ENCODE results near the gene S100A11. TPM values are rescaled to one million over a fixed set of nuclear protein-coding genes. Genes with fewer than 3 reads are reported as not detected.

S100A11 gene
- total and polyA plus RNA-seq, 9 donors, result 60.2 to 449 (median 154) TPM

GRCh38 chr1:152042030-152042429, 5.2 kb upstream of the S100A11 start:
- intact Hi-C loops (cut with DNase I), result no loop called here
- WGBS, 3 donors, result 33 to 47% (median 33%) methylated on average over 1 of the region's 1 CpG
- no peaks in the 10 kb centered on the region for H3K9me3 ChIP-seq
- no peaks in the 10 kb centered on the region for H3K36me3 ChIP-seq
- no peak for DNase-seq
- TF ChIP-seq EP300 (IDR thresholded peaks at IDR 0.05) (no peak), CTCF (IDR thresholded peaks at IDR 0.05) (no peak), POLR2A (IDR thresholded peaks at IDR 0.05) (no peak)
- H3K4me3 ChIP-seq, result no peak overlapping the region
- H3K27ac ChIP-seq, result no peak overlapping the region
- no peaks in the 10 kb centered on the region for H3K27me3 ChIP-seq
- no peaks in the 10 kb centered on the region for H3K4me1 ChIP-seq (ENCODE audit: insufficient read depth)

GRCh38 chr1:152039886-152040285, 3.1 kb upstream of the S100A11 start:
- peaks cover under 1% of the 10 kb centered on the region for H3K4me1 ChIP-seq (ENCODE audit: insufficient read depth)
- intact Hi-C loops (cut with DNase I), result no loop called here
- H3K27ac ChIP-seq, result no peak overlapping the region
- H3K27me3 ChIP-seq, result no peaks in the 10 kb centered on the region
- H3K36me3 ChIP-seq, result no peaks in the 10 kb centered on the region
- 71 to 81% (median 76%) methylated on average over 1 of the region's 1 CpG for WGBS, 3 donors
- H3K4me3 ChIP-seq, result no peak overlapping the region
- H3K9me3 ChIP-seq, result no peaks in the 10 kb centered on the region
- TF ChIP-seq CTCF (IDR thresholded peaks at IDR 0.05) (no peak), POLR2A (IDR thresholded peaks at IDR 0.05) (no peak), EP300 (IDR thresholded peaks at IDR 0.05) (no peak)
- no peak for DNase-seq

GRCh38 chr1:152039461-152039860, 2.7 kb upstream of the S100A11 start:
- Histone ChIP-seq H3K27ac (no peak overlapping the region), H3K4me1 (ENCODE audit: insufficient read depth) (peaks cover 3% of the 10 kb centered on the region), H3K36me3 (no peaks in the 10 kb centered on the region), H3K27me3 (no peaks in the 10 kb centered on the region), H3K9me3 (no peaks in the 10 kb centered on the region), H3K4me3 (no peak overlapping the region)
- 94 to 97% (median 94%) methylated on average over 1 of the region's 1 CpG for WGBS, 3 donors
- intact Hi-C loops (cut with DNase I), result no loop called here
- no peak for DNase-seq
- no peak for TF ChIP-seq CTCF (IDR thresholded peaks at IDR 0.05)
- TF ChIP-seq POLR2A (IDR thresholded peaks at IDR 0.05), result no peak
- no peak for TF ChIP-seq EP300 (IDR thresholded peaks at IDR 0.05)

- Histone ChIP-seq H3K27ac (no peak overlapping the region), H3K4me1 (ENCODE audit: insufficient read depth) (peaks cover 3% of the 10 kb centered on the region), H3K4me3 (no peak overlapping the region), H3K36me3 (no peaks in the 10 kb centered on the region), H3K27me3 (no peaks in the 10 kb centered on the region), H3K9me3 (no peaks in the 10 kb centered on the region)
- TF ChIP-seq EP300 (IDR thresholded peaks at IDR 0.05), result no peak
- WGBS, 3 donors, result 94 to 95% (median 94%) methylated on average over 10 of the region's 10 CpGs
- intact Hi-C loops (cut with DNase I), result no loop called here
- DNase-seq, result no peak
These were observed 2.1 kb upstream of the S100A11 start for GRCh38 chr1:152038871-152039270.

- WGBS, 3 donors, result 9 to 13% (median 10%) methylated on average over 17 of the region's 17 CpGs
These were observed 1.1 kb downstream of the S100A11 start for GRCh38 chr1:152035539-152036266.

More at GRCh38 chr1:152035539-152036266, 1.1 kb downstream of the S100A11 start:
- no peak for DNase-seq
- H3K9me3 ChIP-seq, result no peaks in the 10 kb centered on the region
- intact Hi-C loops (cut with DNase I), result no loop called here
- H3K4me1 ChIP-seq (ENCODE audit: insufficient read depth), result peaks cover 3% of the 10 kb centered on the region
- TF ChIP-seq POLR2A (IDR thresholded peaks at IDR 0.05) (no peak), CTCF (IDR thresholded peaks at IDR 0.05) (no peak)
- peak overlapping the region; percentile 63 for H3K4me3 ChIP-seq
- no peaks in the 10 kb centered on the region for H3K27me3 ChIP-seq
- H3K27ac ChIP-seq, result peak overlapping the region; percentile 58 to 85
- H3K36me3 ChIP-seq, result no peaks in the 10 kb centered on the region

All from ovary (tissue), 9 donors.